ENCODE results near the gene NCKAP5. TPM values are rescaled to one million over a fixed set of nuclear protein-coding genes. Genes with fewer than 3 reads are reported as not detected.

NCKAP5 gene
- total RNA-seq, 1 donor from 2014 or later = 7.4 TPM

GRCh38 chr2:132638313-132639040 lies 929.8 kb downstream of the NCKAP5 start:
- H3K27me3 Mint-ChIP-seq (ENCODE audit: unreplicated experiment) = peaks cover 3% of the 10 kb centered on the region
- H3K27ac Mint-ChIP-seq (ENCODE audit: unreplicated experiment) = no peak overlapping the region
- no peaks in the 10 kb centered on the region for H3K36me3 Mint-ChIP-seq (ENCODE audit: low read depth, unreplicated experiment)
- H3K9me3 Mint-ChIP-seq (ENCODE audit: unreplicated experiment) = no peaks in the 10 kb centered on the region
- TF ChIP-seq CTCF (IDR thresholded peaks at IDR 0.05; ENCODE audit: unreplicated experiment) = no peak
- no peaks in the 10 kb centered on the region for H3K4me1 Mint-ChIP-seq (ENCODE audit: unreplicated experiment)
- H3K4me3 Mint-ChIP-seq (ENCODE audit: unreplicated experiment) = no peak overlapping the region
- DNase-seq (ENCODE audit: low spot score) = no peak

GRCh38 chr2:132636346-132636745 lies 931.9 kb downstream of the NCKAP5 start:
- no peak for TF ChIP-seq CTCF (IDR thresholded peaks at IDR 0.05; ENCODE audit: unreplicated experiment)
- no peaks in the 10 kb centered on the region for H3K36me3 Mint-ChIP-seq (ENCODE audit: low read depth, unreplicated experiment)
- H3K27ac Mint-ChIP-seq (ENCODE audit: unreplicated experiment) = no peak overlapping the region
- no peak overlapping the region for H3K4me3 Mint-ChIP-seq (ENCODE audit: unreplicated experiment)
- H3K4me1 Mint-ChIP-seq (ENCODE audit: unreplicated experiment) = no peaks in the 10 kb centered on the region
- no peak for DNase-seq (ENCODE audit: low spot score)
- H3K9me3 Mint-ChIP-seq (ENCODE audit: unreplicated experiment) = no peaks in the 10 kb centered on the region
- peaks cover 3% of the 10 kb centered on the region for H3K27me3 Mint-ChIP-seq (ENCODE audit: unreplicated experiment)

GRCh38 chr2:132633635-132634034 lies 934.6 kb downstream of the NCKAP5 start:
- no peak for TF ChIP-seq CTCF (IDR thresholded peaks at IDR 0.05; ENCODE audit: unreplicated experiment)
- DNase-seq (ENCODE audit: low spot score) = no peak
- no peak overlapping the region for H3K27ac Mint-ChIP-seq (ENCODE audit: unreplicated experiment)
- H3K9me3 Mint-ChIP-seq (ENCODE audit: unreplicated experiment) = no peaks in the 10 kb centered on the region
- H3K27me3 Mint-ChIP-seq (ENCODE audit: unreplicated experiment) = peaks cover 3% of the 10 kb centered on the region
- no peaks in the 10 kb centered on the region for H3K4me1 Mint-ChIP-seq (ENCODE audit: unreplicated experiment)
- no peak overlapping the region for H3K4me3 Mint-ChIP-seq (ENCODE audit: unreplicated experiment)
- no peaks in the 10 kb centered on the region for H3K36me3 Mint-ChIP-seq (ENCODE audit: low read depth, unreplicated experiment)

GRCh38 chr2:132632000-132632649 lies 936.1 kb downstream of the NCKAP5 start:
- Mint-ChIP-seq H3K9me3 (ENCODE audit: unreplicated experiment) (no peaks in the 10 kb centered on the region), H3K4me3 (ENCODE audit: unreplicated experiment) (no peak overlapping the region), H3K4me1 (ENCODE audit: unreplicated experiment) (no peaks in the 10 kb centered on the region), H3K27me3 (ENCODE audit: unreplicated experiment) (peaks cover 3% of the 10 kb centered on the region), H3K36me3 (ENCODE audit: low read depth, unreplicated experiment) (no peaks in the 10 kb centered on the region), H3K27ac (ENCODE audit: unreplicated experiment) (no peak overlapping the region)
- no peak for DNase-seq (ENCODE audit: low spot score)
- no peak for TF ChIP-seq CTCF (IDR thresholded peaks at IDR 0.05; ENCODE audit: unreplicated experiment)

- DNase-seq (ENCODE audit: low spot score) = no peak
- Mint-ChIP-seq H3K36me3 (ENCODE audit: low read depth, unreplicated experiment) (no peaks in the 10 kb centered on the region), H3K4me3 (ENCODE audit: unreplicated experiment) (no peak overlapping the region), H3K4me1 (ENCODE audit: unreplicated experiment) (no peaks in the 10 kb centered on the region), H3K9me3 (ENCODE audit: unreplicated experiment) (no peaks in the 10 kb centered on the region), H3K27ac (ENCODE audit: unreplicated experiment) (no peak overlapping the region), H3K27me3 (ENCODE audit: unreplicated experiment) (peaks cover 1% of the 10 kb centered on the region)
- TF ChIP-seq CTCF (IDR thresholded peaks at IDR 0.05; ENCODE audit: unreplicated experiment) = no peak
Measured at GRCh38 chr2:132627536-132627935, 940.7 kb downstream of the NCKAP5 start.
